GM21526 (cell line): ENCODE measurements around the gene SLC37A3.
"Not testable (repeated sequence)": the region's sequence is repeated elsewhere in the genome, so short reads cannot be mapped to it uniquely, and the experiment has no call there.

Source experiments
- ATAC-seq: cut with Tn5 transposase; IDR thresholded peaks from one replicate; pipeline ENCODE4 v1.9.1; 2021; ENCODE audit warnings: moderate library complexity; ENCODE audit not compliant: unreplicated experiment, low FRiP score

Gene SLC37A3

DNA sequence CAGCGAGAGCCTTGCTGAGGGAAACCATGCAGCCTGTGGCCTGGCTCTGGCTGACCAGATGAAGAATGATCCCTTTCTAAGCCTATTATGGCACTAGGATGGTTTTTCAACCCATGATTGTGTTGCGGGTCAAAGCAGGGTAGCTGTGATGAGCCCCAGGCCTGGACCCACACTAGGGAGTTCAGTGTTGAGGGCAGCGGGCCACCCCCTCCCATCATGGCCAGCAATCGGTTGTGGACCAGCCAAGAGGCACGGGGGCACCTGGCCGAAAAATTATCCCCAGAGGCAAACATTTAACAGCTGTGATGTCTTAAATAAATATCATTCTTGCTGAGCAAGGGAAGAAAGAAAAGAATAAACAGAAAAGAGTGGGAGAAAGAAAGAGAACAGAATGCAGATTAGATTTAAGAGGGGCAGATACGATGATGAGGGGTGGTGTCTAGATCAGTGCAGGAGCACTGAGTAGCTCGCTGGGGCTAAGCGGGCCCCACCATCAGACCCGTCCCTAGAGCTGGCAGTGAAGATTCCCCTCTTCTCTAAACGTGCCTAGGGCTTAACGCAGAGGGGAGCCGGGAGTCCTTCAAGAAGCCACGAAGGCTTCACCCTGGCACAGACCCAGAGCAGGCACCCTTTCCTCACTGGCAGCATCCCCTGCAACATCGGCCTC lies 82.7 kb downstream of the SLC37A3 start:
- ATAC-seq, result no peak

DNA sequence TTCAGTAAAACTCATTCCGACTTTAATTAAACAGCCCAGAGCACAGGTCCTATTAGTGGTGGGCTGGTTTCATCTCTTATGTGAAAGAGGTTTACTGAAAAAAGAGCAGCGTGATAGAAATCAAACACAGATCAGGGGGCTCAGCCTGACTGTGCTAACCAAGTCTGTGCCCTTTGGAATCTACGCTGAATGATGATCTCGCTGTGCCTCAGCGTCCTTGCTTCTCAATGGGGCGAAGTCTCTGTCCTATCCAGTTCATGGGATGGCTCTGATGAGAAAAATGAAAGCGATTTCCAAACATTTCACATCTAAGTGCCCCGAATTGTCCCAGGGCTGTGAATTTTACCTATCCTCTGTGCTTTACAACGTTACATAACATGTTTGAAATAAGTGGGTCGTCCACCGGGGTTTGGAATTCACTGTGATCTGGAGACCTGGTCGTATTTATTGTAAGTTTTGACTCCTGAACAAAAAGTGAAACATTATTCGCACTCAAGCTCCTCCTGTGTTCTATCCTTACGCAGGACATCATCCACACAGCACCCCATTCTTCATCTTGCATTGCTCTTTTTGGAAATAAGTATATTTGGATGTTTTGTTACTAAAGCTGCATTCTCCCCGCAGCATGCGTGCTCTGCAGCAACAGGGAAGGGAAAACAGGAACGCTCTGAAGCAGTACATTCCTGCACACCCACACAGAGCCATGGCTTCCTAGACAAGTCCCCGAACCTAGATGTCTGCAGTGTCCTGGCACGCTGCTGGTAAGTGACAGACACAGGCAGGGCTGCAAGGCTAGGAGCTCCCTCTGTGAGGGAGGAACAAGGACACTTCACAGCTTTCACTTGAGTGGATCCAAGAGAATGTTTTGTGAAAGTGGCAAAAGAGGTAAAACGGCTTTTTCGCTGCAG lies 83.5 kb downstream of the SLC37A3 start:
- ATAC-seq, result no peak

DNA sequence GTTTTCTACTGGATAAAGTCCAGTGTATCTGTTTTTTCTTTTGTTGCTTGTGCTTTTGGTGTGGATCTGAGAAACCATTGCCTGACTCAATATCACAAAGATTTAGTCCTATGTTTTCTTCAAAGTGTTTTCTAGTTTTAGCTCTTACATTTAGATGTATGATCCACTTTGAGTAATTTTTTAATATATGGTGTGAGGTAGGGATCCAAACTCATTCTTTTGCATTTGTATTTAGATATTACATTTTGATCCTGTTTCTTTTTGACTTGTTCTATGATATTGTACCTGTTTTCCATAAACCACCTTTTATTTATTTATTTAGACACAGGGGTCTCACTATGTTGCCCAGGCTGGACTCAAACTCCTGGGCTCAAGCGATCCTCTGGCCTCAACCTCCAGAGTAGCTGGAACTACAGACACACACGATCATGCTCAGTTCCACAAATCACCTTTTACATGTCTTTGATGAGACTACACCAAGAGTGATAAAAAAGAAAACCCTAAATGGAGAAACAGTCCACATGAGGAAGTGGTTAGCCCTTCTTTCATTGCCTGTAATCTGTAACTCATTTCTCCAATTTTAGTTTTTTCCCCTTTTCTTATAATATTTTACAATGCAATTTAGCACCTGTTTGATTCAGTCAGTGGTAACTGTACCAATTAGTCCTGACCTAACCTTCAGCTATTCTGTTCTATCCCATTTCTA lies 86.0 kb downstream of the SLC37A3 start:
- ATAC-seq, result no peak

DNA sequence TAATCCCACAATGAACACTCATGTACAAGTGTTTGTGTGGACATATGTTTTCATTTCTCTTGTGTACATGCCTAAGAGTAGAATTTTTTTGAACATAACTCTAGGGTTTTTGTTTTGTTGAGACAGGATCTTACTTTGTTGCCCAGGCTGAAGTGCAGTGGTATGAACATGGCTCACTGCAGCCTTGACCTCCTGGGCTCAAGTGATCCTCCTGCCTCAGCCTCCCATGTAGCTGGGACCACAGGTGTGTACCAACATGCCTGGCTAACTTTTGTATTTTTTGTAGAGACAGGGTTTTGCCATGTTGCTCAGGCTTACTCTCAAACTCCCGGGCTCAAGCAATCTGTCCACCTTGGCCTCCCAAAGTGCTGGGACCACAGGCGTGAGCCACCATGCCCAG lies 87.2 kb downstream of the SLC37A3 start:
- ATAC-seq, result not testable (repeated sequence)

DNA sequence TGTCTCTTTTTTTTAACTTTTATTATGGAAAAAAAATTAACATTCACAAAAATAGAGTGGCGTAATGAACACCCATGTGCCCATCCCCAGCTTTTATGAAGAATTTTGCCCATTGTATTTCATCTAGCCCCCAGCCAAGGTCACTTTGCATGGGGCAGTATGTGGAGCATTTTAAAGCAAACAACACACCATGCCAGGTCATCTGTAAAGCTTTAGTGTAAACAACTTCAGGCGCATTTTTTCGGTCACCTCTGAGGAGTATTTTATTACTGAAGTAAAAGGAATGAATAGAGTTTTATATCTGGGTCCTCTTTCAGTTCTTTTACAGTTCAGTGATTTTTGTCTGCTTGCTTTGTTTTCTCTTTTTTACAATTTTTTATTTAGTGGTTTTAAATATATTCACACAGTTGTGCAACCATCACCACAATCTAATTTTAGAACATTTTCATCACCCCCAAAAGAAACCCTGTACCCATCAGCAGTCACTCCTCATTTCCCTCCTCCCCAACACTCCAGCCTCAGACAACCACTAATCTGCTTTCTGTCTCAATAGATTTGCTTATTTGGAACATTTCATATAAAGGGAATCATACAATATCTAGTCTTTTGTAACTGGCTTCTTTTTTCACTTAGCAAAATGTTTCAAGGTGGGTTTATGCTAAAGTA lies 87.9 kb downstream of the SLC37A3 start:
- no peak for ATAC-seq

DNA sequence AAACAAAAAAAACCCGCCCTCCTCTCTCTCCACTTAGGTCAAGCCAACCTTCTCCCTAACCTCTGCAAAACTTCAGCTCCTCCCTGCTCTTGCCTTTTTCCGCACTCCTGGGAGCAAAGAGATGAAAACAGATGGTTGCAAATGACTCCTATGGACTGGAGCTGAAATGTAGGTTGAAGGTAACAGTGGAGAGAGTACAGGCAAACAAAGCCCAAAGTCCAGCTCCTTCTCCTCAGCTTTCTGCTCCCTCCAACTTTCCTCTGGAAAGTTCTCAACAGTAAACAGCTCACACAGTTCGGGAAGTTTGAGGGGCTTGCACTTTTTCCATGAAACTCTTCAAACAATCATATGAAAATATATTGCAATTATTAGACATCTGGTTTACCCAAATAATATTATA lies 90.3 kb downstream of the SLC37A3 start:
- no peak for ATAC-seq

DNA sequence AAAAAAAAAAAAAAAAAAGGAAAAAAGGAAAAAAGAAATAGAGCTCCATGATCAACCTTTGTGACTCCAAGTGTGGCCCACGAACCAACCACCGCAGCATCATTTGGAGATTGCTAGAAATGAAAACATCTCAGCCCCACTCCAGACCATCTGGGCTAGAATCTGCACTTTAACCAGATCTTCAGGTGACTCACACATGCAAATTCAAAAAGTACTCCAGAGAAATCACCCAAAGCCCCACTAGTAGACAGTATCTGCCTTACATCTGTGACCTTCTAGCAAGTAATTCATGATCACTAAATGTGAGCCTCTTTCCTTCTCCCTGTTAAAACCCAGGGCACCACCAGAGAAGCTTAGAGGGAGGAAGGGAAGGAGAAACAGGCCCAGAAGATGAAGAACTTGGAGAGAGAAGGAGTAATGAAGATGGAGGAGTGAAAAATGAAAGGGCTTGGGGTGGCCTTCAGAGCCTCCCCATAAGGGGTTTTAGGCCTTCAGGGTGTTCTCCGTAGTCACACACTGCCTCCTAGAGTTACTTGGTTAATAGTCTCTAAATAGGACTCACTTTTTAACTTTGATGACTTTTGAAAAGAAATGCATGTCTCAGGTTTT lies 94.0 kb downstream of the SLC37A3 start:
- ATAC-seq, result no peak

DNA sequence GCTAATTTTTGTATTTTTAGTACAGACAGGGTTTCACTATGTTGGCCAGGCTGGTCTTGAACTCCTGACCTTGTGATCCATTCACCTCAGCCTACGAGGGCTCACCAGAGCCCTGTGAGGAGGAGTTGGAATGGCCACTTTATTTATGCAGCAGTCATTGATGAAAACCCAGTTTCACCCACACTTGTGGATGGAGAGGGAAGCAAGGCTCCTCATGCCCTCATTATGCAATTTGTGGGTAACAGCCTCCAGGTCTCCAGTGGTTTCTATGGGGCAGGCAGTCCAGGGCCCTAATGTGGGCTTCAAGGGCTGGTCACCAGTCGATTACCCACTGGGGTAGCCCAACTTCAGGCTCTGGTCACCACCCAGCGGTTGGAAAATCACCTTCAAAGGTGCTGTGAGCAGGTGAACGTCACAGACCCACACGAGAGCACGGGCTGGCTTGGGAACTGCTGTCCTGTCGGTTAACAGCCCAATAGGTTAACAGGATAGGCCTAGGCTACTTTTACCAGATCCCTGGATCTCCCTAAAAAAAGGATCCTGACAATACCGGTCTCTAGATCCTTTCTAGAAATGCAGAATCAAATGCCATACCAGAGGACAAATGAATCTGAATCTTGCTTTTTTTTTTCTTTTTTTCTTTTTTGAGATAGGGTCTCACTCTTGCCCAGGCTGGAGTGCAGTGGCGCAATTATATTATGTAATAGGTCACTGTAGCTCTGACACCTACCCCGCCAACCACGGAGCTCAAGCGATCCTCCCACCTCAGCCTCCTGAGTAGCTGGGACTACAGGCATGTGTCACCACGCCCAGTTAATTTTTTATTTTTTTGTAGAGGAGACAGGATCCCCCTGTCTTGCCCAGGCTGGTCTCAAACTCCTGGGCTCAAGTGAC lies 97.8 kb downstream of the SLC37A3 start:
- ATAC-seq, result no peak

DNA sequence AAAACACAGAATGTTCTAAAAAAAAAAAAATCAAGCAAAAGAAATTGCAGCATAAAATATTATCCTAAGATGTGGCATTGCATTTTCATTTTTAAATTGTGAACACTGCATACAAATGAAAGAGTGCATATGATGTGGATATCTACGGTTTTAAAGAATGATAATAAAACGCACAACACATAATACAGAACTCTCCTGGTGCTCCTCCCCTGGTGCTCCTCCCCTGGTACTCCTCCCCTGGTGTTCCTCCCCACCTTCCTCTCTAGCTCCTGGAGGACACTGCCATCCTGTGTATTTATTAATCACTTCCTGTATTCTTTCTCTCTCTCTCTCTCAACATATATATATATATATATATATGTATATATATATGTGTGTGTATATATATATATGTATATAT lies 100.1 kb downstream of the SLC37A3 start:
- no peak for ATAC-seq

DNA sequence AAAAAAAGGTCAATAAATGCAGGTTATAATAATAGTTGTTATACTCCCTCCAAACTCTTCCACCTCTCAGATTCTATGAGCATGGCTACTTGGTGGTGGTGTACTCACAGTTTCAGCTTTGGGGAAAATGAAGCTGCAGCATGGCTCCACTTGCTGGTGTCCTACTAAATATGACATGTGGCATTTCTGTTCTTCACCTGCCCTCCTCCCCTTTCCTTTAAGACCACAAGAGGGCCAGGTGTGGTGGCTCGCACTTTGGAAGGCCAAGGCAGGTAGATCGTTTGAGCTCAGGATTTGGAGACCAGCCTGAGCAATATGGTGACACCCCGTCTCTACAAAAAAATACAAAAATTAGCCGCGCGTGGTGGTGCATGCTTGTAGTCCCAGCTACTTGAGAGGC lies 101.1 kb downstream of the SLC37A3 start:
- ATAC-seq, result no peak

DNA sequence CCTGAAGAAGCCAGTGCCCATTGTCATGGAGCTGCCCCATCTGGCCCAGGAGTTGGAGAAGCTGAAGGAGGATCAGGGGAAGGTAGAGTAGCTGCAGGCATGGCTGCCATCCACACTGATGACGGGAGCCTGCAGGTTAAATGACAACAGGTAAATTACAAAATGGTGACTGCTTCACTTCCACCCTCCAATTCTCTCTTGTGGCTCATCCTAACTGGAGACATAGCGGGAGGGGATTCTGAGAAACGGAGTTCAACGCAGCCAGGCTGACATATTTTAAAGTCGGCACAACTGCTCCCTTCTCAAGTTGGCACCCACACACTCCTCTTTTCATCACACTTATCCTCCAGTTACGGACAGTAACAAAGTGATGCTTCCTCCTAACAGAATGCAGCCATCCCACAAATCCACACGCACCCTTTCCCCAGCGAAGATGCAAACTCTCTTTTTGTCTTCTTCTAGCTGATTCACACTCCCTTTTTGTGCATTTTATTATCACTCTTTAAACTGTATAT lies 103.0 kb downstream of the SLC37A3 start:
- ATAC-seq, result no peak

DNA sequence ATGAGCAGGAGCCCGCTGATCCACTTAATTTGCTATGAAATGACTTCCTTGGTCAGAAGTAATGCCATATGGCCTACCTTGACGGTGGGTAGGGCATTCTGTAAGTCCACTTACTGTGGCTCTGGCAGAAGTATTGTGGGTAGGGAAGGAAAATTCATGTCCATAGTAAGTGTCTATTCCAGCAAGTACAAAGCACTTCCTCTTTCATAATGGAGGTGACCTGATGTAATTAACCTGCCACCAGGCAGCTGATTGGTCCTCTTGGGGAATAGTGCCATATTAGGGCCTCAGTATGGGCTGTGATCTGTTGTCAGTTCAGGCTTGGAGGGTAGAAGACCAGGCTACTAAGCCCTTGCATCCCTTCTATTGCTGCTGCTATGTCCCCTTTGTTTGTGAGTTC lies 103.9 kb downstream of the SLC37A3 start:
- ATAC-seq, result no peak

DNA sequence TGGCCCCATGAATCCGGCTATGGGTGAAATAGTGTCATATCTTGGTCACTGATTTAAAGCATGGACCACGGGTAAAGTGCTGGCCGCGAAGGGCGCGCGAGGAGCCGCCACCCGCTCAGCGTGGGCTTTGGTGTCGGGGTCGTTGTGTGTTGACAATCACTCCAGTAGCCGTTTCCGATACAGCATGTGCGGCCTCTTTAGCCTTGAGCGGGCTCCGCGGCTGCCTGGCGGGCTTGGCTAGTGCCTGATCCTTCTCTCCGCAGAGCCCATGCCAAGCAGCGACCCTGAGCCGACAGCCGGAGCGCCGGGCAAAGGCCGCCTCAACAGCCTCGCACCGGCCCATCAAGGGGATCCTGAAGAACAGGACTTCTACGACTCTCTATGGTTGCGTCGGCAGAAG lies 105.9 kb downstream of the SLC37A3 start:
- ATAC-seq, result no peak

DNA sequence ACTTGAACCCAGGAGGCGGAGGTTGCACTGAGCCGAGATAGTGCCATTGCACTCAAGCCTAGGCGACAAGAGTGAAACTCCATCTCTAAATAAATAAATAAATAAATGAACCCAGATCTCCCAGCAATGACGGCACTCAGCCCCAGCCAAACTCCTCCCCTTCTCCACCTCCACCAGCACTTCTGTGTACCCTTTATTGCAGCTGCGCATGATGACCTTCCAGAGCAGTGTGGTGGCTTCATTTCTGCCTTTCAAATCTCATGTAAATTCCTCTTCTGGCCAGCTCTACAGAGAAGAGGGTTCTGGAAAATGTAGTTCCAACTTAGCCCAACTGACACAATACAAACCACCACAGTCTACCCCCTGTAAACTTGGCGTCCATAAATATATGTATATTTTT lies 108.5 kb downstream of the SLC37A3 start:
- ATAC-seq, result no peak

DNA sequence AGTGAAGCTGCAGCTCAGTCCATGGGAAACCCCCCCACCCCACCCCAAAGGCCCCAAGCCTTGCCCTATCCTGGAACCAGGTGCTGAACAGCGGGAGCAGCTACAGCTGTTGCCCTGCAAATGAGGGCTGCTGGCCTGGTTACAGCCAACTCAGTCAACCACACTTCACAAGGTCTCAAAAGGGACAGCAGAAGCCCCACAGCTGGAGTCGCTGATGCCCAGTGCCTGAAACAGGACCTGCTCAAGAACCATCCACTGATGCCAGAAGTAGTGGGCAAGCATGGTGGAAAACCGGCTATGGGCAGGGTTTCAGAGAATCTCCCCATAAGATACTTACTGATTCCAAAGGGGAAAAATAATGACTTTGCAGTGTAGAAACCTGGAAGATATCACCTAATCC lies 110.3 kb downstream of the SLC37A3 start:
- ATAC-seq, result no peak

DNA sequence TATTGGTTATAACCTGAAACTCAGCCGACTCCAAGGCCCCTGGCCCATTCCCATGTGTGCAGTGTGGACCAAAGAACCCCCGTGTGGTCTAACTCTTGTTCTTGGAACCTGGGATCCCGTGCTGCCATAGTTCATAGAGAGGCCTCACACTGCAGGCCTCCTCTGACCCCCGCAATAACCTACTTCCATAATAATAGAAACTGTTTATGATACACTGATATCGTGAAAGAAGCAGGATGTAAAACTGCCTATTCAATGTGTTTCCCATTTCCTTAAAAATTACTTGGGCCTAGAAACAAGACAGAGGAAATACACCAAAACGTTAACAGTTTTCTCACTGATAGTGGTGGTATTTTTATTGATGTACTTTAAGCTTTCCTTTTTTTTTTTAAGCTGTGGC lies 112.4 kb downstream of the SLC37A3 start:
- no peak for ATAC-seq

DNA sequence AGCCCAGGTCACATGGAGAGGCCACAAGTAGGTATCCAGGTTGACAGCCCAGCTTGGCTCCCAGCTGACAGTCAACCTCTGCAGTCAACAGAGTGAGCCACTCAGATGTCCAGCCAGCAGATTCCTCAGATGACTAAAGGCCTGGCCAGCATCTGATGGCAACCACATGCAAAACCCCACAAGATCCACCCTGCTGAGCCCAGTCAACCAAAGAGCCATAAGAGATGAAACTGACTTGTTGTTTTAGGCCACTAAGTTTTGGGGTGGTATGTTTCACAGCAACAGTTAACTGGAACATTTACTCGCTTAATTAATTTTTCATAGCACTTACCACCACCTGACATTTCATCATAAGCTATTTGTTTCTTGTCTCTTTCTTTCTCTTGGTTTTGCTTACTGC lies 114.3 kb downstream of the SLC37A3 start:
- no peak for ATAC-seq
